Endothelial cell of umbilical vein (primary cell): ENCODE results near the gene SPAG6. TPM values are rescaled to one million over a fixed set of nuclear protein-coding genes. Genes with fewer than 3 reads are reported as not detected.

ENCODE experiments used
- BruUV-seq: library from RNA; stranded (reverse); fragments of 400-500 nt; replicated peaks from 2 replicates; lab custom pipeline; 2021; lab: Mats Ljungman, UMichigan
- CTCF ChIA-PET: fragments of 300-600, 350-600 bp; sonication (Branson Sonifier 250); formaldehyde crosslinking; loops from one replicate; lab custom pipeline; 2021; ENCODE audit warnings: antibody characterized with exemption, inconsistent platforms; lab: Charles Lee
- POLR2A ChIA-PET: fragments of 300-600, 350-600 bp; sonication (Branson Sonifier 250); formaldehyde crosslinking; loops from one replicate; lab custom pipeline; 2021; ENCODE audit warnings: antibody characterized with exemption, inconsistent platforms; lab: Charles Lee
- DNase-seq: peaks from one replicate; pipeline ENCODE4 v3.0.0-alpha.2; 2011; ENCODE audit warnings: low read depth, low spot score
- FAIRE-seq: peaks from 2 replicates; lab custom pipeline; 2011; peaks lifted over from hg19 to GRCh38; lab: Jason Lieb, UNC
- H2AFZ ChIP-seq: 2 replicates; pipeline ENCODE4 v1.6.0; 2012; ENCODE audit warnings: low read depth, low read length, control low read depth, inconsistent platforms
- H3K27ac ChIP-seq: 2 replicates; pipeline ENCODE4 v1.5.1; 2011; ENCODE audit warnings: low read depth, mild to moderate bottlenecking, control low read depth, low read length, moderate library complexity; ENCODE audit not compliant: insufficient read depth
- H3K27me3 ChIP-seq, 2 experiments: 2 replicates each; pipeline versions ENCODE4 v1.6.0 to v1.6.1; 2011; ENCODE audit warnings: low read length in 2 of 2, mixed read lengths in 1 of 2; ENCODE audit not compliant: control insufficient read depth in 2 of 2, insufficient read depth in 2 of 2
- H3K36me3 ChIP-seq, 2 experiments: 2 replicates in 1 of 2; 3 replicates in 1 of 2; pipeline ENCODE4 v1.5.1; 2011; ENCODE audit warnings: low read length in 2 of 2, mild to moderate bottlenecking in 1 of 2, moderate library complexity in 1 of 2; ENCODE audit not compliant: control insufficient read depth in 2 of 2, insufficient read depth in 2 of 2; ENCODE audit errors: extremely low read depth in 1 of 2
- H3K4me1 ChIP-seq: 3 replicates; pipeline ENCODE4 v1.5.1; 2011; ENCODE audit warnings: mild to moderate bottlenecking, low read length; ENCODE audit not compliant: control insufficient read depth, insufficient read depth; ENCODE audit errors: extremely low read depth
- H3K4me2 ChIP-seq: 2 replicates; pipeline ENCODE4 v1.6.1; 2011; ENCODE audit warnings: low read length, control low read depth, mixed read lengths; ENCODE audit not compliant: insufficient read depth
- H3K4me3 ChIP-seq, 3 experiments: fragments of 200-600 bp in 1 of 3; sonication (generic), shearing (Covaris generic) in 1 of 3; replicated peaks in 1 of 3; 2 replicates each; pipeline ENCODE4 v1.5.1; 2011 to 2016; ENCODE audit warnings: control low read depth in 3 of 3, low read length in 3 of 3, mild to moderate bottlenecking in 2 of 3, inconsistent platforms in 1 of 3, low read depth in 1 of 3, moderate library complexity in 1 of 3; ENCODE audit not compliant: insufficient read depth in 1 of 3
- H3K79me2 ChIP-seq: 2 replicates; pipeline ENCODE4 v1.6.0; 2012; ENCODE audit warnings: low read length, inconsistent platforms; ENCODE audit not compliant: control insufficient read depth, insufficient read depth
- H3K9ac ChIP-seq: replicated peaks from 2 replicates; pipeline ENCODE3; 2011; ENCODE audit warnings: low read length, control low read depth; ENCODE audit not compliant: insufficient read depth; ENCODE audit errors: extremely low read depth
- H3K9me1 ChIP-seq: replicated peaks from 3 replicates; pipeline ENCODE4 v1.6.0; 2011; ENCODE audit warnings: mild to moderate bottlenecking, low read length; ENCODE audit not compliant: control insufficient read depth, insufficient read depth; ENCODE audit errors: extremely low read depth
- H3K9me3 ChIP-seq: replicated peaks from 2 replicates; pipeline ENCODE4 v1.5.1; 2012; ENCODE audit warnings: low read length, inconsistent platforms; ENCODE audit not compliant: control insufficient read depth, insufficient read depth
- H4K20me1 ChIP-seq: replicated peaks from 2 replicates; pipeline ENCODE3; 2011; ENCODE audit warnings: mild to moderate bottlenecking, low read length; ENCODE audit not compliant: control insufficient read depth, insufficient read depth; ENCODE audit errors: extremely low read depth
- EZH2 ChIP-seq: IDR thresholded peaks from 2 replicates; pipeline ENCODE4 v1.6.1; 2012; ENCODE audit warnings: borderline replicate concordance, low read depth, mild to moderate bottlenecking, moderate library complexity, low read length, inconsistent platforms; ENCODE audit not compliant: severe bottlenecking
- FOS ChIP-seq: IDR thresholded peaks from 2 replicates; pipeline ENCODE4 v1.6.1; 2011; ENCODE audit warnings: mild to moderate bottlenecking, low read length, moderate library complexity, borderline replicate concordance; ENCODE audit not compliant: insufficient read depth
- GATA2 ChIP-seq: IDR thresholded peaks from 2 replicates; pipeline ENCODE4 v1.7.0; 2011; ENCODE audit warnings: low read depth, mild to moderate bottlenecking, moderate library complexity, mixed read lengths, low read length; ENCODE audit not compliant: insufficient read length, insufficient read depth
- JUN ChIP-seq: IDR thresholded peaks from 2 replicates; pipeline ENCODE4 v1.6.1; 2011; ENCODE audit warnings: borderline replicate concordance, low read depth; ENCODE audit not compliant: insufficient read length, insufficient read depth
- MYC ChIP-seq: IDR thresholded peaks from one replicate; pipeline ENCODE4 v1.6.1; 2011; ENCODE audit warnings: mild to moderate bottlenecking, low read depth, low read length
- POLR2A ChIP-seq: IDR thresholded peaks from 2 replicates; pipeline ENCODE4 v1.6.1; 2012; ENCODE audit warnings: low read depth, mild to moderate bottlenecking, control low read depth, low read length
- POLR2AphosphoS5 ChIP-seq: IDR thresholded peaks from 2 replicates; pipeline ENCODE4 v1.6.1; 2012; ENCODE audit warnings: low read depth, mild to moderate bottlenecking, control low read depth, low read length, moderate library complexity; ENCODE audit not compliant: insufficient read depth
- dilution Hi-C: fragments of 300-500 bp; cut with MboI; formaldehyde crosslinking; loops from one replicate; pipeline ENCODE4 v1.15.0; 2019; ENCODE audit warnings: low sequenced_read_pairs; ENCODE audit not compliant: extremely low pct_ligation_motif_present
- intact Hi-C: fragments of 100-400 bp; cut with micrococcal nuclease; formaldehyde crosslinking; loops from one replicate; pipeline ENCODE4 v1.10.0; 2022
- polyA plus RNA-seq, 4 experiments: library from polyadenylated mRNA; depleted of rRNA in 3 of 4; stranded (reverse) in 3 of 4; unstranded in 1 of 4; fragments of >200 nt; gene quantifications; 2 replicates each; pipeline versions ENCODE4 v1.2.1 to v1.2.3, GENCODE V29; 2011 to 2012; ENCODE audit warnings: missing spikeins in 1 of 4
- total RNA-seq: library from RNA; stranded (reverse); gene quantifications from 2 replicates; pipeline ENCODE4 v1.2.3, GENCODE V29; 2021
- TF ChIP-seq, protein P1 (sequence below), 2 donors: IDR thresholded peaks; 1 replicate in 1 of 2; 2 replicates in 1 of 2; pipeline ENCODE4 v1.5.1; 2011; ENCODE audit warnings: low read length in 2 of 2, mild to moderate bottlenecking in 2 of 2, moderate library complexity in 2 of 2, control low read depth in 1 of 2, inconsistent platforms in 1 of 2, low read depth in 1 of 2; ENCODE audit not compliant: insufficient read depth in 1 of 2; ENCODE audit errors: extremely low read depth in 1 of 2
- TF ChIP-seq, protein P2 (sequence below): IDR thresholded peaks from 2 replicates; pipeline ENCODE4 v1.6.1; 2011; ENCODE audit not compliant: insufficient read depth, insufficient read length

SPAG6 gene
- total and polyA plus RNA-seq, 2 donors (not counting 3 experiments of a cell fraction or from before 2014, with no cell fraction given) = not detected

DNA sequence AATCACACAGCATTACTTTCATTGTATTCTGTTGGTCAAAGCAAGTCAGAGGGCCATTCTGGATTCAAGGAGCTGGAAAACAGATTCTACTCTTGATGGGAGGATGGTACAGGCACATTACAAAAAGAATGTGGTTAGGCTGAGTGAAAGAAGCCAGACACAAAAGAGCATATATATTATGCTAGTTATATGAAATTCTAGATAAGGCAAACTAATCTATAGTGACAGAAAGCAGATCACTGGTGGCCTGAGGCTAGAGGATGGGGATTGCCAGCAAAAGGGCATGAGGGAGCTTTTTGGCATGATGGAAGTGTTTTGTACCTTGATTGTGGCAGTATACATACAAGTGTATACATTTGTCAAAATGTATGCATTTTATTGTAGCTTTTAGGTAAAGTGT is 96.8 kb downstream of the SPAG6 start:
- Histone ChIP-seq H3K9me1 (no peaks in the 10 kb centered on the region), H2AFZ (no peak overlapping the region), H3K4me2 (no peak overlapping the region), H4K20me1 (no peaks in the 10 kb centered on the region), H3K4me3 (no peak overlapping the region), H3K9ac (no peak overlapping the region), H3K4me1 (peaks cover 10% of the 10 kb centered on the region), H3K27ac (no peak overlapping the region), H3K36me3 (no peaks in the 10 kb centered on the region), H3K27me3 (peaks cover 11 to 35% of the 10 kb centered on the region in 2 experiments), H3K79me2 (peaks cover 2% of the 10 kb centered on the region), H3K9me3 (no peaks in the 10 kb centered on the region)
- ChIA-PET POLR2A (no interaction called here), CTCF (no interaction called here)
- FAIRE-seq = no peak
- no peak for TF ChIP-seq JUN
- TF ChIP-seq, protein P1, sequence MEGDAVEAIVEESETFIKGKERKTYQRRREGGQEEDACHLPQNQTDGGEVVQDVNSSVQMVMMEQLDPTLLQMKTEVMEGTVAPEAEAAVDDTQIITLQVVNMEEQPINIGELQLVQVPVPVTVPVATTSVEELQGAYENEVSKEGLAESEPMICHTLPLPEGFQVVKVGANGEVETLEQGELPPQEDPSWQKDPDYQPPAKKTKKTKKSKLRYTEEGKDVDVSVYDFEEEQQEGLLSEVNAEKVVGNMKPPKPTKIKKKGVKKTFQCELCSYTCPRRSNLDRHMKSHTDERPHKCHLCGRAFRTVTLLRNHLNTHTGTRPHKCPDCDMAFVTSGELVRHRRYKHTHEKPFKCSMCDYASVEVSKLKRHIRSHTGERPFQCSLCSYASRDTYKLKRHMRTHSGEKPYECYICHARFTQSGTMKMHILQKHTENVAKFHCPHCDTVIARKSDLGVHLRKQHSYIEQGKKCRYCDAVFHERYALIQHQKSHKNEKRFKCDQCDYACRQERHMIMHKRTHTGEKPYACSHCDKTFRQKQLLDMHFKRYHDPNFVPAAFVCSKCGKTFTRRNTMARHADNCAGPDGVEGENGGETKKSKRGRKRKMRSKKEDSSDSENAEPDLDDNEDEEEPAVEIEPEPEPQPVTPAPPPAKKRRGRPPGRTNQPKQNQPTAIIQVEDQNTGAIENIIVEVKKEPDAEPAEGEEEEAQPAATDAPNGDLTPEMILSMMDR (IDR thresholded peaks at IDR 0.05; ENCODE audit: extremely low read depth in 1 of 2, insufficient read depth in 1 of 2, low read depth in 1 of 2, low read length in 2 of 2) = no peak
- no peak for TF ChIP-seq EZH2
- TF ChIP-seq POLR2AphosphoS5 = no peak
- TF ChIP-seq MYC = no peak
- TF ChIP-seq FOS = no peak
- TF ChIP-seq GATA2 = no peak
- TF ChIP-seq, protein P2, sequence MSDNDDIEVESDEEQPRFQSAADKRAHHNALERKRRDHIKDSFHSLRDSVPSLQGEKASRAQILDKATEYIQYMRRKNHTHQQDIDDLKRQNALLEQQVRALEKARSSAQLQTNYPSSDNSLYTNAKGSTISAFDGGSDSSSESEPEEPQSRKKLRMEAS = no peak
- TF ChIP-seq POLR2A = no peak
- BruUV-seq = no TSS peak
- dilution Hi-C loops = no loop called here
- DNase-seq = no peak
- intact Hi-C loops = no loop called here
